ENCODE results near the gene PACSIN1.
"Not testable (repeated sequence)": the region's sequence is repeated elsewhere in the genome, so short reads cannot be mapped to it uniquely, and the experiment has no call there.

DNA sequence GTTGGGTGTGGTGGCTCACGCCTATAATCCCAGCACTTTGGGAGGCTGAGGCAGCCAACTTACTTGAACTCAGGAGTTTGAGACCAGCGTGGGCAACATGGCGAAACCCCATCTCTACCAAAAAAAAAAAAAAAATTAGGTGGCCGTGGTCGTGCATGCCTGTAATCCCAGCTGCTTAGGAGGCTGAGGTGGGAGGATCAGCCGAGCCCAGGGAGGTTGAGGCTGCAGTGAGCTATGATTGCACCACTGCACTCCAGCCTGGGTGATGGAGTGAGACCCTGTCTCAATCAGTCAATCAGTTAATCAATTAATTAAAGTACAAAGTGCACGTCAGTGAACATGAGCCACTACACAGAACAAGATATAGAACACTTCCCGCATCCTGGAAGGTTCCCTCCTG, 21.0 kb downstream of the PACSIN1 start:
- TF ChIP-seq, protein P1, sequence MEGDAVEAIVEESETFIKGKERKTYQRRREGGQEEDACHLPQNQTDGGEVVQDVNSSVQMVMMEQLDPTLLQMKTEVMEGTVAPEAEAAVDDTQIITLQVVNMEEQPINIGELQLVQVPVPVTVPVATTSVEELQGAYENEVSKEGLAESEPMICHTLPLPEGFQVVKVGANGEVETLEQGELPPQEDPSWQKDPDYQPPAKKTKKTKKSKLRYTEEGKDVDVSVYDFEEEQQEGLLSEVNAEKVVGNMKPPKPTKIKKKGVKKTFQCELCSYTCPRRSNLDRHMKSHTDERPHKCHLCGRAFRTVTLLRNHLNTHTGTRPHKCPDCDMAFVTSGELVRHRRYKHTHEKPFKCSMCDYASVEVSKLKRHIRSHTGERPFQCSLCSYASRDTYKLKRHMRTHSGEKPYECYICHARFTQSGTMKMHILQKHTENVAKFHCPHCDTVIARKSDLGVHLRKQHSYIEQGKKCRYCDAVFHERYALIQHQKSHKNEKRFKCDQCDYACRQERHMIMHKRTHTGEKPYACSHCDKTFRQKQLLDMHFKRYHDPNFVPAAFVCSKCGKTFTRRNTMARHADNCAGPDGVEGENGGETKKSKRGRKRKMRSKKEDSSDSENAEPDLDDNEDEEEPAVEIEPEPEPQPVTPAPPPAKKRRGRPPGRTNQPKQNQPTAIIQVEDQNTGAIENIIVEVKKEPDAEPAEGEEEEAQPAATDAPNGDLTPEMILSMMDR (optimal IDR thresholded peaks at IDR 0.05 in 1 of 3, IDR thresholded peaks at IDR 0.05 in 1 of 3, conservative IDR thresholded peaks at IDR 0.05 in 1 of 3; ENCODE audit: extremely low read depth in 1 of 3, insufficient read depth in 2 of 3, low read length in 3 of 3) = not testable (repeated sequence)
- TF ChIP-seq EZH2 (IDR thresholded peaks at IDR 0.05; ENCODE audit: low read length) = not testable (repeated sequence)

Measured in keratinocyte (primary cell).